Activated CD8-positive, alpha-beta memory T cell treated with anti-CD3 and anti-CD28 coated beads, Interleukin-2, amount 50 U/mL, for 1 hour (primary cell): ENCODE data around the gene PPP1R9B.

Experiments used
- DNase-seq: peaks from one replicate; pipeline ENCODE4 v3.0.0-alpha.2; 2020; ENCODE audit errors: extremely low read depth

PPP1R9B gene

DNA sequence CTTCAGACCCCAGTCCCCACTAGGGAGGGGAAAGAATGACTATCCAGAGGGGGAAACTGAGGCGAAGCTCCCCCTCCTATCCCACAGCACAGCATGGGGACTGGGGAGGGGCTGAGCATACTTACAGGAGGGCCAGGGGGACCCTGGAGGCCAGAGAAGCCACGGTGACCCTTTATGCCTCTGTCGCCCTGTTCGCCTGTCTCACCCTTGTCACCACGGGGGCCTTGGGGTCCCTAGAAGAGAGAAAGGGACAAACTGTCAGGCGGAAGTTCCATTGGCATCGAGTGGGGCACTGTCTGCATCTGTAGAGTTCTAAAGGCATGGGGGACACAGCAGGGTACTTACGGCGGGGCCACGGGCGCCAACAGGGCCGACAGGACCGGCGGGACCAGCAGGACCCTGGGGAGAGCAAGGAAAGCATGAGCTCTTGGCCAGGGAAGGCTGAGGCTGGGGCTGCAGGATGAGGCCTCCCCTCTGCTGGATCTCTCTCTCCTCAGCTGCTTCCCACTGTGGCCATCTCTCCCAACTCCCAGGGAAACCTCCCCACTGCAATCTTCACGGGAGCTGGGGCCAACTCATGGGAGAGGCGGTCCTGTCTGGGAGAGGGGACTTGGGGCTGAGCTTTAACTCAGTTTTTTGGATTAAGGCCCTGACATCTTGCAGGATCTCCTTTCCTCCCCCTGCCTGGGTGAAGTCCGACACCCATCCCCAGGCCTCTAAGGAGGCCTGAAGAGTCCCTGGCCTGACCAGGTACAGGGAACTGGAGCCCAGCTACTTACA is 37.5 kb upstream of the PPP1R9B start:
- DNase-seq: no peak

DNA sequence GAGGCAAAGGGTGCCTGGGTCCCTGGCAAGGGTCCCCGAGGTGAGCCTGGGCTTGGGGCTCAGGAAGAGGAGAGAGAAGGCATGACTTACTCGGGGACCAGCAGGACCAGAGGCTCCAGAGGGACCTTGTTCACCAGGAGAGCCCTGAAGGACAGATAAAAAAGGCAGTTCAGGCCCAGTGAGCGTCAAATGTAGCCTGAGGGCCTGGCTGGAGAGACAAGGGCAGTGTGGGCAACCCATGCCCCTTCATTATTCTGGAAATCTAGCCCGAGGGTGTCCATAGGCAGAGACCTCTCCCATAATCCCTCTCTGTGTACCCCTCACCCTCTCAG is 36.9 kb upstream of the PPP1R9B start:
- no peak for DNase-seq

DNA sequence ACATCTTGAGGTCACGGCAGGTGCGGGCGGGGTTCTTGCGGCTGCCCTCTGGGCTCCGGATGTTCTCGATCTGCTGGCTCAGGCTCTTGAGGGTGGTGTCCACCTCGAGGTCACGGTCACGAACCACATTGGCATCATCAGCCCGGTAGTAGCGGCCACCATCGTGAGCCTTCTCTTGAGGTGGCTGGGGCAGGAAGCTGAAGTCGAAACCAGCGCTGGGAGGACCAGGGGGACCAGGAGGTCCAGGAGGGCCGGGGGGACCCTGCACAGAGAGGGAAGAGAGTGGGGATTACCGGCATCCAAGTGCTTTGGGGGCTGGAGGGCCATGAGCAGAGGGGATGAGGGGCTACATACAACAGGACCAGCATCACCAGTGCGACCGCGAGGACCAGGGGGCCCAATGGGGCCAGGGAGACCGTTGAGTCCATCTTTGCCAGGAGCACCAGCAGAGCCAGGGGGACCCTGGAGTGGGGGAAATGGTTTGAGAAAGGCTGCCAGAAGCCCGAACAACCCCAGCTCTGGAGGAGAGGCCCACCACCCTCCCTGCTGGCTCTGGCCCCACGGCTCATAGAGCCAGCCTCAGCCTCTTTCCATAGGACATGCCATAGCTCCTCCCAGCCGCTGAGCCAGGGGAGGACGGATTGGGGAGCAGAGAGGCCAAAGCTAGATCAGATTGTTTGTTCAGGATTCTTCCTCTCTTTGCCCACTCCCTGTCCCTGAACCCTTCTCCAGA is 36.4 kb upstream of the PPP1R9B start:
- no peak for DNase-seq

GRCh38 chr17:50185631-50186471 is 35.4 kb upstream of the PPP1R9B start:
- DNase-seq: no peak

GRCh38 chr17:50184611-50185398 is 34.3 kb upstream of the PPP1R9B start:
- no peak for DNase-seq

DNA sequence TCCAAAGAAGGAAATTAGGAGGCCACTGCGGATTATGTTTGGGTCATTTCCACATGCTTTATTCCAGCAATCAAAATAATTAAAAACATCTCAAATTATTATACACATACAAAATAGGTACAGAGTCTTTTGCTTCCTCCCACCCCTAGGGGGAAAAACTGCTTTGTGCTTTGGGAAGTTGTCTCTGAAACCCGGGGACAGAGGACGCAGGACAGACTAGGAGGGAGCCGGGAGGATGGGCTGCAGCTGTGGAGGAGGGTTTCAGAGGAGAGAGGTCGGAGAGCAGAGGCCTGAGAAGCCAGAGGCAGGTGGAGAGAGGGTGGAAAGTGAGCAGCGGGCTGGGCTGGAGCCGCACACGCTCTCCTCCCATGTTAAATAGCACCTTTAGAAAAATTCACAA is 33.6 kb upstream of the PPP1R9B start:
- no peak for DNase-seq

GRCh38 chr17:50183421-50183994 is 33.0 kb upstream of the PPP1R9B start:
- DNase-seq: no peak

DNA sequence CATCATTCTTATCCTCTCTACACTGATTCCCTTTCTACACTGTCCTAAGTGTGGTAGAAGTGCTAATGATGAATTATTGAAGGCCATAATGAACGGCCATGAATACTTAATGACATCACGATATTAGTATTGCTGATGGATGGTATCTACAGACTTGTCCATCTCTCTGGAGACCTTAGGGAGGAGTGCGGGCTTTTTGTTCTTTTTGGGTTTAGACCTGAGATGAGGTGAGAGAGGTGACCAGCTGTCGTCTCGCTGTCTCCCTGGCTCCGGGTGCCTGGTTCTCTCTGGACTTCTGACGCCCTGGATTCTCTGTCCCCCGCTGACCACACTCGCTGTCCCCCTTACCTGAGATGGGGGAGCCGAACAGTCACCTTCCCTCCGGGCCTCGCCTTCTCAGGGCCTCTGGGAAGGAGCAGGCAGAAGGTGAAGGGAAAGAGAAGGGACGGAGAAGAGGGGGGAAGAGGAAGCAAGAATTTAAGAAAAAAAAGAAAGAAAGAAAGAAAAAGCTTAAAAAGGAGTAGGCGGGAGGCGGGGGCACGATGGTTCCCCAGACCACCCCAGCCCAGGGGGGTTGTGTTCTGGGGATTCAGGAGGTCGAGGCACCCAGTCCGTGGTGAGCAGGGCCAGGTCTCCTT is 32.4 kb upstream of the PPP1R9B start:
- no peak for DNase-seq

- DNase-seq: no peak
These were observed 31.4 kb upstream of the PPP1R9B start for GRCh38 chr17:50181591-50182560.

GRCh38 chr17:50181144-50181543 is 30.7 kb upstream of the PPP1R9B start:
- DNase-seq: no peak

- no peak for DNase-seq
These were observed 30.1 kb upstream of the PPP1R9B start for GRCh38 chr17:50180620-50181019.

- DNase-seq: no peak
These were observed 29.6 kb upstream of the PPP1R9B start for GRCh38 chr17:50180111-50180510.

DNA sequence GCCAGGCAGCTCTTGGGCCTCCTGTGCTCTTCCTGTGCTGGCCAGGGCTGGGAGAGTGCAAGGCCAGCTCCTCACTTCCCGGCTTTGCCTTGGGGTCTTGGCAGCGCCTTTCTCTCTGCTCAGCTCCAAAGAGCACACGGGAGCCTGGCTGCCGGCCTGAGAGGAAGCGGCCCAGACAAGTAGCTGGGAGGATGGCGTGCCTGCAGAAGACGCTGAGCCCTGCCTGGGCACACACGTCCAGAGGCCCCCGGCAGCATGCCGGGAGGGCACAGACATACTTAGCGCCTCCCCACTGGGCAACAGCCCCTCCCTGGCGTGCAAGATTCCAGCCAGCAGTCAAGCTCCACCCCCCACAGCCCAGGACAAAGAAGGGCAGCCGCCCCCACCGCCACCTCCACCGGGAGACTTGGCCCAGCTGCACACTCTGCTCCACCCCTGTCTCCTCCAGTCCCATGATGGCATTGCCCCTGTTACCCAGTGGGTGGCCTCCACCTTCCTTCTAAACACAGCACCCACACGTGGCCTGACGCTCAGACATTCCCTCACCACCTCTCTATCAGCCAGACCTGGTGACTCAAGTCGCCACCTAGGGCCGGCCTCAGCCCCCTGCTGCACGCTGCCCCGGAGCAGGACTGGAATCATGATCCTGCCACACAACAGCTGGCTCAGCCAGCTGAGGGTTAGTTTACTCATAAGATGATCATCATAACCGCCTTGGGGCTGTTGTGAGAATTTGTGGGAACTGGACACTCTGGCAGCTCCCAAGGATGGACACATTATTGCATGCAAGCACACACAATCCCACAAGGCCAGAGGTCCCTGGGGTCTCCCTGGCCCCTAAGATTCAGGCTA is 27.7 kb upstream of the PPP1R9B start:
- DNase-seq: no peak

GRCh38 chr17:50177476-50177875 is 27.0 kb upstream of the PPP1R9B start:
- no peak for DNase-seq

- DNase-seq: no peak
These were observed 26.3 kb upstream of the PPP1R9B start for GRCh38 chr17:50176559-50177357.

GRCh38 chr17:50175035-50175807 is 24.7 kb upstream of the PPP1R9B start:
- DNase-seq: no peak

- DNase-seq: no peak
These were observed 24.0 kb upstream of the PPP1R9B start for GRCh38 chr17:50174444-50174843.
